ENCODE results near the gene SNX24. TPM values are rescaled to one million over a fixed set of nuclear protein-coding genes. Genes with fewer than 3 reads are reported as not detected.

The SNX24 gene
- total and polyA plus RNA-seq, 9 of the 15 experiments (the other 6 are each of a cell fraction or from before 2014, with no cell fraction given), result 5.3 to 10.1 (median 7.9) TPM

- DNase-seq (ENCODE audit: extremely low read depth in 1 of 4, low spot score in 3 of 4), result no peak
- no peak for FAIRE-seq
- in situ Hi-C loops (cut with MboI), result no loop called here
- Histone ChIP-seq H3K79me2 (ENCODE audit: control insufficient read depth, insufficient read depth, low read length) (no peaks in the 10 kb centered on the region), H3K27ac (ENCODE audit: extremely low read depth, low read depth, low read length) (no peak overlapping the region), H3K4me2 (ENCODE audit: insufficient read depth, low read length) (no peak overlapping the region), H2AFZ (ENCODE audit: low read depth, low read length) (0 out of 2 replicates have a peak overlapping the region, but pooled peaks have one; percentile 2), H3K27me3 (ENCODE audit: control insufficient read depth in 2 of 2, insufficient read depth in 2 of 2, low read length in 2 of 2) (no peaks in the 10 kb centered on the region), H3K9me3 (replicated peaks; ENCODE audit: control insufficient read depth, insufficient read depth, low read depth, low read length) (no peaks in the 10 kb centered on the region), H3K4me1 (replicated peaks in 1 of 2; ENCODE audit: control insufficient read depth in 2 of 2, insufficient read depth in 2 of 2, low read length in 2 of 2) (peaks cover 0 to 8% of the 10 kb centered on the region in 2 experiments; a peak in 1 of 5 replicates), H3K36me3 (ENCODE audit: control insufficient read depth, insufficient read depth, low read length) (no peaks in the 10 kb centered on the region), H3K4me3 (no peak overlapping the region), H3K9me1 (ENCODE audit: control insufficient read depth, insufficient read depth, low read length) (no peaks in the 10 kb centered on the region), H4K20me1 (replicated peaks; ENCODE audit: control insufficient read depth, insufficient read depth, low read length) (no peaks in the 10 kb centered on the region), H3K9ac (ENCODE audit: insufficient read depth in 1 of 2, low read depth in 2 of 2, low read length in 2 of 2) (no peak overlapping the region)
- no TSS peak for BruUV-seq (replicated peaks)
- CTCF ChIA-PET (ENCODE audit: low intra/inter-chr PET ratio), result no interaction called here
- no peak for ATAC-seq
- intact Hi-C loops (cut with micrococcal nuclease), result no loop called here
- TF ChIP-seq JUNB (CRISPR knock-in tag; conservative IDR thresholded peaks at IDR 0.05) (no peak), ZNF512 (tag; IDR thresholded peaks at IDR 0.05) (peak; percentile 54; the same call in 1 of the 2 replicates)
- POLR2A ChIA-PET, result interaction anchor here (0.6 to 1.0 kb wide), 3 partner anchors 17 to 149 kb away, joined by 3 read pairs; partner anchors contain the start of gene SNX2
- WGBS (ENCODE audit: insufficient coverage, low coverage, missing lambda C conversion rate), result 4% methylated on average over 3 of the region's 4 CpGs
Observed at GRCh38 chr5:122924719-122925395, 79.4 kb downstream of the SNX24 start.

GRCh38 chr5:122929001-122929400 lies 83.6 kb downstream of the SNX24 start:
- no TSS peak for BruUV-seq (replicated peaks)

More at GRCh38 chr5:122929001-122929400, 83.6 kb downstream of the SNX24 start:
- TF ChIP-seq ATF1 (CRISPR knock-in tag; IDR thresholded peaks at IDR 0.05) (no peak), ATF1 (tag; IDR thresholded peaks at IDR 0.05) (no peak), SETDB1 (IDR thresholded peaks at IDR 0.05; ENCODE audit: low read length) (no peak), TCF7 (IDR thresholded peaks at IDR 0.05; ENCODE audit: borderline replicate concordance) (no peak), NFXL1 (CRISPR knock-in tag; IDR thresholded peaks at IDR 0.05) (no peak), CAMTA2 (CRISPR knock-in tag; conservative IDR thresholded peaks at IDR 0.05) (no peak), SNRNP70 (optimal IDR thresholded peaks at IDR 0.05; ENCODE audit: low read depth, low read length) (no peak), ZNF639 (CRISPR knock-in tag; conservative IDR thresholded peaks at IDR 0.05 in 1 of 2, IDR thresholded peaks at IDR 0.05 in 1 of 2) (no peak), TCF3 (CRISPR knock-in tag; IDR thresholded peaks at IDR 0.05) (no peak), FOXA1 (IDR thresholded peaks at IDR 0.05; ENCODE audit: borderline replicate concordance) (no peak)
- in situ Hi-C loops (cut with MboI), result no loop called here
- Histone ChIP-seq H4K20me1 (replicated peaks; ENCODE audit: control insufficient read depth, insufficient read depth, low read length) (no peaks in the 10 kb centered on the region), H3K9me3 (replicated peaks; ENCODE audit: control insufficient read depth, insufficient read depth, low read depth, low read length) (no peaks in the 10 kb centered on the region), H3K9me1 (ENCODE audit: control insufficient read depth, insufficient read depth, low read length) (no peaks in the 10 kb centered on the region), H3K27ac (ENCODE audit: extremely low read depth, low read depth, low read length) (no peak overlapping the region), H2AFZ (ENCODE audit: low read depth, low read length) (no peak overlapping the region), H3K36me3 (ENCODE audit: control insufficient read depth, insufficient read depth, low read length) (no peaks in the 10 kb centered on the region), H3K4me2 (ENCODE audit: insufficient read depth, low read length) (no peak overlapping the region), H3K79me2 (ENCODE audit: control insufficient read depth, insufficient read depth, low read length) (no peaks in the 10 kb centered on the region), H3K4me3 (no peak overlapping the region), H3K9ac (ENCODE audit: insufficient read depth in 1 of 2, low read depth in 2 of 2, low read length in 2 of 2) (no peak overlapping the region; a peak in 1 of 4 replicates), H3K27me3 (ENCODE audit: control insufficient read depth in 2 of 2, insufficient read depth in 2 of 2, low read length in 2 of 2) (no peaks in the 10 kb centered on the region), H3K4me1 (replicated peaks in 1 of 2; ENCODE audit: control insufficient read depth in 2 of 2, insufficient read depth in 2 of 2, low read length in 2 of 2) (peaks cover 0 to 8% of the 10 kb centered on the region in 2 experiments; a peak in 1 of 5 replicates)
- POLR2A ChIA-PET, result interaction anchor here (0.6 to 1.1 kb wide), 3 partner anchors 14 to 680 kb away, joined by 3 read pairs; no protein-coding TSS in a partner anchor
- intact Hi-C loops (cut with micrococcal nuclease), result no loop called here
- ATAC-seq, result no peak
- no peak for FAIRE-seq
- CTCF ChIA-PET (ENCODE audit: low intra/inter-chr PET ratio), result no interaction called here
- DNase-seq (ENCODE audit: extremely low read depth in 1 of 4, low spot score in 3 of 4), result no peak
- 13% methylated on average over 1 of the region's 1 CpG for WGBS (ENCODE audit: insufficient coverage, low coverage, missing lambda C conversion rate)
